ENCODE measurements around the gene SLCO1A2. TPM values are rescaled to one million over a fixed set of nuclear protein-coding genes. Genes with fewer than 3 reads are reported as not detected.

Gene SLCO1A2
- total RNA-seq, 1 experiment from 2014 or later = 0.63 TPM

DNA sequence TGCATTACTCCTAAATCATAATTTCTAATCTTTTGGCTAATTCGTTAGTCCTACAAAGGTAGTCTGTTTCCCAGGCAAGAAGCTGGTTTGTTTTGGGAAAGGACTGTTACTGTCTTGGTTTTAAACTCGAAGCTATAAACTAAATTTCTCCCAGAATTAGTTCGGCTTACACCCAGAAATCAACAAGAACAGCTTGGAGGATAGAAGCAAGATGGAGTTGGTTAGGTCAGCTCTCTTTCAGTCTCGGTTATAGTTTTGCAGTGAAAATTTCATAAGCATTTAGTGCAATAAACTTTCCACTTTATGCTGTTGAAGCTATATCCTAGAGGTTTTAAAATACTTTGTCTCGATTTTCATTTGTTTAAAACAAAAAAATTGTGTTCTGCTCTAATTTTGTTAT is 100.3 kb downstream of the SLCO1A2 start:
- H3K27me3 ChIP-seq (ENCODE audit: insufficient read depth, low read depth) = no peaks in the 10 kb centered on the region
- H3K4me1 ChIP-seq (replicated peaks; ENCODE audit: insufficient read depth) = no peaks in the 10 kb centered on the region
- 0 out of 2 replicates have a peak, but pooled peaks cover 4% of the 10 kb centered on the region for H3K9me3 ChIP-seq (ENCODE audit: insufficient read depth, low read depth)
- 0 out of 2 replicates have a peak overlapping the region, but pooled peaks have one; percentile 55 for H2AFZ ChIP-seq
- no TSS peak for BruUV-seq (replicated peaks)
- no peak for TF ChIP-seq EZH2 (IDR thresholded peaks at IDR 0.05; ENCODE audit: low read depth)
- TF ChIP-seq, protein P1, sequence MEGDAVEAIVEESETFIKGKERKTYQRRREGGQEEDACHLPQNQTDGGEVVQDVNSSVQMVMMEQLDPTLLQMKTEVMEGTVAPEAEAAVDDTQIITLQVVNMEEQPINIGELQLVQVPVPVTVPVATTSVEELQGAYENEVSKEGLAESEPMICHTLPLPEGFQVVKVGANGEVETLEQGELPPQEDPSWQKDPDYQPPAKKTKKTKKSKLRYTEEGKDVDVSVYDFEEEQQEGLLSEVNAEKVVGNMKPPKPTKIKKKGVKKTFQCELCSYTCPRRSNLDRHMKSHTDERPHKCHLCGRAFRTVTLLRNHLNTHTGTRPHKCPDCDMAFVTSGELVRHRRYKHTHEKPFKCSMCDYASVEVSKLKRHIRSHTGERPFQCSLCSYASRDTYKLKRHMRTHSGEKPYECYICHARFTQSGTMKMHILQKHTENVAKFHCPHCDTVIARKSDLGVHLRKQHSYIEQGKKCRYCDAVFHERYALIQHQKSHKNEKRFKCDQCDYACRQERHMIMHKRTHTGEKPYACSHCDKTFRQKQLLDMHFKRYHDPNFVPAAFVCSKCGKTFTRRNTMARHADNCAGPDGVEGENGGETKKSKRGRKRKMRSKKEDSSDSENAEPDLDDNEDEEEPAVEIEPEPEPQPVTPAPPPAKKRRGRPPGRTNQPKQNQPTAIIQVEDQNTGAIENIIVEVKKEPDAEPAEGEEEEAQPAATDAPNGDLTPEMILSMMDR (conservative IDR thresholded peaks at IDR 0.05) = no peak
- no peaks in the 10 kb centered on the region for H3K36me3 ChIP-seq (ENCODE audit: low read depth)
- DNase-seq = no peak
- H4K20me1 ChIP-seq (ENCODE audit: insufficient read depth) = no peaks in the 10 kb centered on the region
- no peak overlapping the region for H3K27ac ChIP-seq
- no peaks in the 10 kb centered on the region for H3K9me2 ChIP-seq (ENCODE audit: insufficient read depth)
- no peak overlapping the region for H3K4me2 ChIP-seq
- H3K79me2 ChIP-seq (ENCODE audit: low read depth) = no peaks in the 10 kb centered on the region
- ChIA-PET CTCF (no interaction called here), POLR2A (ENCODE audit: unreplicated experiment) (no interaction called here)
- intact Hi-C loops (cut with micrococcal nuclease; ENCODE audit: unreplicated experiment) = no loop called here
- no peak overlapping the region for H3K4me3 ChIP-seq
- no peaks in the 10 kb centered on the region for H3F3A ChIP-seq (ENCODE audit: insufficient read depth, low read depth)

GRCh38 chr12:21223930-21224329 is 110.8 kb downstream of the SLCO1A2 start:
- Histone ChIP-seq H3K4me2 (no peak overlapping the region), H2AFZ (no peak overlapping the region), H3K4me1 (replicated peaks; ENCODE audit: insufficient read depth) (no peaks in the 10 kb centered on the region), H3K9me3 (ENCODE audit: insufficient read depth, low read depth) (no peaks in the 10 kb centered on the region), H4K20me1 (ENCODE audit: insufficient read depth) (no peaks in the 10 kb centered on the region), H3K27me3 (ENCODE audit: insufficient read depth, low read depth) (no peaks in the 10 kb centered on the region), H3K4me3 (no peak overlapping the region), H3K36me3 (ENCODE audit: low read depth) (no peaks in the 10 kb centered on the region), H3K27ac (no peak overlapping the region), H3K9me2 (ENCODE audit: insufficient read depth) (no peaks in the 10 kb centered on the region), H3K79me2 (ENCODE audit: low read depth) (no peaks in the 10 kb centered on the region), H3F3A (ENCODE audit: insufficient read depth, low read depth) (no peaks in the 10 kb centered on the region)
- intact Hi-C loops (cut with micrococcal nuclease; ENCODE audit: unreplicated experiment) = no loop called here
- TF ChIP-seq EZH2 (IDR thresholded peaks at IDR 0.05; ENCODE audit: low read depth) = no peak
- TF ChIP-seq, protein P1 (conservative IDR thresholded peaks at IDR 0.05) = no peak
- BruUV-seq (replicated peaks) = no TSS peak
- ChIA-PET CTCF (no interaction called here), POLR2A (ENCODE audit: unreplicated experiment) (no interaction called here)
- no peak for DNase-seq

- Histone ChIP-seq H3K9me3 (ENCODE audit: insufficient read depth, low read depth) (no peaks in the 10 kb centered on the region), H3K36me3 (ENCODE audit: low read depth) (no peaks in the 10 kb centered on the region), H3F3A (ENCODE audit: insufficient read depth, low read depth) (no peaks in the 10 kb centered on the region), H3K79me2 (ENCODE audit: low read depth) (no peaks in the 10 kb centered on the region), H3K27ac (no peak overlapping the region), H4K20me1 (ENCODE audit: insufficient read depth) (no peaks in the 10 kb centered on the region), H3K27me3 (ENCODE audit: insufficient read depth, low read depth) (no peaks in the 10 kb centered on the region), H3K4me2 (no peak overlapping the region), H3K9me2 (ENCODE audit: insufficient read depth) (no peaks in the 10 kb centered on the region; the same call in 1 of the 2 replicates), H3K4me3 (no peak overlapping the region), H2AFZ (no peak overlapping the region), H3K4me1 (replicated peaks; ENCODE audit: insufficient read depth) (no peaks in the 10 kb centered on the region)
- CTCF ChIA-PET = no interaction called here
- intact Hi-C loops (cut with micrococcal nuclease; ENCODE audit: unreplicated experiment) = no loop called here
- DNase-seq = no peak
- TF ChIP-seq, protein P1 (conservative IDR thresholded peaks at IDR 0.05) = no peak
- TF ChIP-seq EZH2 (IDR thresholded peaks at IDR 0.05; ENCODE audit: low read depth) = no peak
- no TSS peak for BruUV-seq (replicated peaks)
- POLR2A ChIA-PET (ENCODE audit: unreplicated experiment) = no interaction called here
Measured at GRCh38 chr12:21221778-21222177, 112.9 kb downstream of the SLCO1A2 start.
